ENCODE results near the gene RUNX3. TPM values are rescaled to one million over a fixed set of nuclear protein-coding genes. Genes with fewer than 3 reads are reported as not detected.

Gene RUNX3
- total and polyA plus RNA-seq, 10 donors = 17.3 to 76.3 (median 49.3) TPM

GRCh38 chr1:24973315-24973714 lies 43.2 kb upstream of the RUNX3 start:
- H3K4me1 ChIP-seq = peaks cover 0 to 23% (median 12%) of the 10 kb centered on the region in 6 donors
- peaks cover 0 to 5% (median 0%) of the 10 kb centered on the region in 7 donors for H3K27me3 ChIP-seq (replicated peaks in 1 of 7)
- H3K4me3 ChIP-seq = no peak overlapping the region
- no peaks in the 10 kb centered on the region for H3K36me3 ChIP-seq
- no peak for DNase-seq
- no peak overlapping the region for H3K27ac ChIP-seq
- intact Hi-C loops (cut with DNase I; ENCODE audit: low total_unique reads) = no loop called here
- H3K9me3 ChIP-seq = peaks cover 0 to 38% (median 28%) of the 10 kb centered on the region in 8 donors
- TF ChIP-seq CTCF (IDR thresholded peaks at IDR 0.05 in 8 of 11, conservative IDR thresholded peaks at IDR 0.05 in 3 of 11) = no peak
- no peak for TF ChIP-seq POLR2A (IDR thresholded peaks at IDR 0.05)
- WGBS, 5 donors = 71 to 84% (median 72%) methylated on average over 5 of the region's 5 CpGs

DNA sequence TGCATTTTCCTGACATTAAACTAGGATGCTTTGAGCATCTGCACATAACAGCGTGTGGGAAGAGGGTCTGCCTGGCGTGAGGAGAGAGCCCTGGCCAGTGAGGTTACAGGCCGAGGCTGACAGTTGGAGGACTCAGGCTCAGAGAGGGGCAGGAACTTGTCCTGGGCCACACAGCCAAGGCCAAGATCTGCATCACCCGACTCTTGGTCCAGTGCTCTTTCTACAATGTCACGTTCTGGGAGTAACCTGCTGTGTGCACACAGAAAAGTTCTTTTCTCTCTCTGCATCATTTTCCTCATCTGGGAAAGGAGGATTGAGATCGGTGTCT lies 42.8 kb upstream of the RUNX3 start:
- DNase-seq = no peak
- intact Hi-C loops (cut with DNase I; ENCODE audit: low total_unique reads) = no loop called here
- peaks cover 0 to 38% (median 28%) of the 10 kb centered on the region in 8 donors for H3K9me3 ChIP-seq
- H3K4me3 ChIP-seq = no peak overlapping the region
- no peaks in the 10 kb centered on the region for H3K36me3 ChIP-seq
- TF ChIP-seq POLR2AphosphoS5 (IDR thresholded peaks at IDR 0.05) = no peak
- no peak for TF ChIP-seq POLR2A (IDR thresholded peaks at IDR 0.05)
- no peak for TF ChIP-seq CTCF (IDR thresholded peaks at IDR 0.05 in 8 of 11, conservative IDR thresholded peaks at IDR 0.05 in 3 of 11)
- H3K27ac ChIP-seq = no peak overlapping the region
- H3K4me1 ChIP-seq = peaks cover 0 to 20% (median 12%) of the 10 kb centered on the region in 6 donors
- 65 to 94% (median 85%) methylated on average over 6 of the region's 6 CpGs for WGBS, 5 donors
- H3K27me3 ChIP-seq (replicated peaks in 1 of 7) = peaks cover 0 to 5% (median 0%) of the 10 kb centered on the region in 7 donors

- TF ChIP-seq POLR2AphosphoS5 (IDR thresholded peaks at IDR 0.05) (no peak), CTCF (IDR thresholded peaks at IDR 0.05 in 8 of 11, conservative IDR thresholded peaks at IDR 0.05 in 3 of 11) (no peak)
- WGBS, 5 donors = 66 to 80% (median 71%) methylated on average over 8 of the region's 8 CpGs
These were observed 42.3 kb upstream of the RUNX3 start for GRCh38 chr1:24972221-24972914.

GRCh38 chr1:24970926-24971875 lies 41.1 kb upstream of the RUNX3 start:
- no peak overlapping the region for H3K27ac ChIP-seq
- intact Hi-C loops (cut with DNase I; ENCODE audit: low total_unique reads) = no loop called here
- peaks cover 0 to 28% (median 15%) of the 10 kb centered on the region in 6 donors for H3K4me1 ChIP-seq
- H3K36me3 ChIP-seq = no peaks in the 10 kb centered on the region
- TF ChIP-seq POLR2A (IDR thresholded peaks at IDR 0.05) (no peak), CTCF (IDR thresholded peaks at IDR 0.05 in 8 of 11, conservative IDR thresholded peaks at IDR 0.05 in 3 of 11) (no peak), POLR2AphosphoS5 (IDR thresholded peaks at IDR 0.05) (no peak)
- no peak overlapping the region for H3K4me3 ChIP-seq
- peaks cover 0 to 5% (median 0%) of the 10 kb centered on the region in 7 donors for H3K27me3 ChIP-seq (replicated peaks in 1 of 7)
- DNase-seq = peak; percentile 41
- H3K9me3 ChIP-seq = peaks cover 0 to 25% (median 19%) of the 10 kb centered on the region in 8 donors
- 65 to 70% (median 68%) methylated on average over 19 to 23 of the region's 23 CpGs for WGBS, 5 donors

More at GRCh38 chr1:24972221-24972914, 42.3 kb upstream of the RUNX3 start:
- intact Hi-C loops (cut with DNase I; ENCODE audit: low total_unique reads) = no loop called here
- peaks cover 0 to 36% (median 28%) of the 10 kb centered on the region in 8 donors for H3K9me3 ChIP-seq
- peaks cover 0 to 20% (median 12%) of the 10 kb centered on the region in 6 donors for H3K4me1 ChIP-seq
- H3K4me3 ChIP-seq = no peak overlapping the region
- DNase-seq = no peak
- H3K27ac ChIP-seq = peak overlapping the region in 1 of 8 donors; percentile 11
- no peaks in the 10 kb centered on the region for H3K36me3 ChIP-seq
- peaks cover 0 to 5% (median 0%) of the 10 kb centered on the region in 7 donors for H3K27me3 ChIP-seq (replicated peaks in 1 of 7)
